Astrocyte (in vitro differentiated cells and primary cell): Measurements from ENCODE around the gene ERMP1. TPM values are rescaled to one million over a fixed set of nuclear protein-coding genes. Genes with fewer than 3 reads are reported as not detected.

Experiments
- DNase-seq: peaks from one replicate; pipeline ENCODE4 v3.0.0-alpha.2; 2010; ENCODE audit warnings: low read depth
- FAIRE-seq: peaks from 2 replicates; lab custom pipeline; 2011; peaks lifted over from hg19 to GRCh38; lab: Jason Lieb, UNC
- H2AFZ ChIP-seq: 2 replicates; pipeline ENCODE4 v1.6.0; 2012; ENCODE audit warnings: low read depth, low read length, inconsistent platforms
- H3K27ac ChIP-seq: 2 replicates; pipeline ENCODE4 v1.5.1; 2011; ENCODE audit warnings: low read depth, low read length, inconsistent platforms
- H3K27me3 ChIP-seq: 2 replicates; pipeline ENCODE4 v1.6.0; 2011; ENCODE audit warnings: low read length, inconsistent platforms; ENCODE audit not compliant: insufficient read depth
- H3K36me3 ChIP-seq: 2 replicates; pipeline ENCODE4 v1.5.1; 2011; ENCODE audit warnings: low read length, inconsistent platforms; ENCODE audit not compliant: insufficient read depth
- H3K4me1 ChIP-seq: 2 replicates; pipeline ENCODE4 v1.5.1; 2011; ENCODE audit warnings: low read length, inconsistent platforms; ENCODE audit not compliant: insufficient read depth
- H3K4me2 ChIP-seq: 2 replicates; pipeline ENCODE4 v1.6.0; 2012; ENCODE audit warnings: low read length, inconsistent platforms
- H3K4me3 ChIP-seq: 2 replicates; pipeline ENCODE4 v1.5.1; 2011; ENCODE audit warnings: low read depth, mild to moderate bottlenecking, low read length, inconsistent platforms; ENCODE audit not compliant: insufficient read depth
- H3K79me2 ChIP-seq: 2 replicates; pipeline ENCODE4 v1.6.0; 2012; ENCODE audit warnings: mild to moderate bottlenecking, low read length, inconsistent platforms; ENCODE audit not compliant: insufficient read depth
- H3K9ac ChIP-seq: 2 replicates; pipeline ENCODE4 v1.6.0; 2012; ENCODE audit warnings: mild to moderate bottlenecking, low read length, inconsistent platforms
- H3K9me3 ChIP-seq: 2 replicates; pipeline ENCODE4 v1.5.1; 2012; ENCODE audit warnings: low read depth, mild to moderate bottlenecking, low read length, inconsistent platforms; ENCODE audit not compliant: insufficient read depth
- H4K20me1 ChIP-seq: 2 replicates; pipeline ENCODE4 v1.6.0; 2012; ENCODE audit warnings: low read length, inconsistent platforms; ENCODE audit not compliant: insufficient read depth
- H3K27ac Mint-ChIP-seq: one replicate; pipeline ENCODE4 v1.8.0; 2021; ENCODE audit warnings: mild to moderate bottlenecking, mixed read lengths; ENCODE audit not compliant: unreplicated experiment
- H3K27me3 Mint-ChIP-seq: one replicate; pipeline ENCODE4 v1.8.0; 2021; ENCODE audit warnings: low read depth, mixed read lengths; ENCODE audit not compliant: unreplicated experiment
- H3K36me3 Mint-ChIP-seq: one replicate; pipeline ENCODE4 v1.8.0; 2021; ENCODE audit warnings: low read depth, mixed read lengths; ENCODE audit not compliant: unreplicated experiment
- H3K4me1 Mint-ChIP-seq: one replicate; pipeline ENCODE4 v1.8.0; 2021; ENCODE audit warnings: low read depth, mixed read lengths; ENCODE audit not compliant: unreplicated experiment
- H3K4me3 Mint-ChIP-seq: one replicate; pipeline ENCODE4 v1.8.0; 2021; ENCODE audit warnings: mild to moderate bottlenecking, moderate library complexity, mixed read lengths; ENCODE audit not compliant: unreplicated experiment
- H3K9me3 Mint-ChIP-seq: one replicate; pipeline ENCODE4 v1.8.0; 2021; ENCODE audit warnings: mild to moderate bottlenecking, mixed read lengths; ENCODE audit not compliant: unreplicated experiment
- EZH2 ChIP-seq: IDR thresholded peaks from 2 replicates; pipeline ENCODE4 v1.6.1; 2012; ENCODE audit warnings: mild to moderate bottlenecking, low read length, inconsistent platforms; ENCODE audit not compliant: insufficient read depth
- total RNA-seq: library from RNA; stranded (reverse); gene quantifications from 2 replicates; pipeline ENCODE4 v1.2.1, GENCODE V29; 2021
- TF ChIP-seq, protein P1 (sequence below): IDR thresholded peaks from 2 replicates; pipeline ENCODE4 v1.5.1; 2011; ENCODE audit warnings: low read depth, mild to moderate bottlenecking, inconsistent platforms, low read length, moderate library complexity; ENCODE audit not compliant: insufficient read depth

ERMP1 gene
- total RNA-seq, 1 donor from 2014 or later = 8.8 TPM

DNA sequence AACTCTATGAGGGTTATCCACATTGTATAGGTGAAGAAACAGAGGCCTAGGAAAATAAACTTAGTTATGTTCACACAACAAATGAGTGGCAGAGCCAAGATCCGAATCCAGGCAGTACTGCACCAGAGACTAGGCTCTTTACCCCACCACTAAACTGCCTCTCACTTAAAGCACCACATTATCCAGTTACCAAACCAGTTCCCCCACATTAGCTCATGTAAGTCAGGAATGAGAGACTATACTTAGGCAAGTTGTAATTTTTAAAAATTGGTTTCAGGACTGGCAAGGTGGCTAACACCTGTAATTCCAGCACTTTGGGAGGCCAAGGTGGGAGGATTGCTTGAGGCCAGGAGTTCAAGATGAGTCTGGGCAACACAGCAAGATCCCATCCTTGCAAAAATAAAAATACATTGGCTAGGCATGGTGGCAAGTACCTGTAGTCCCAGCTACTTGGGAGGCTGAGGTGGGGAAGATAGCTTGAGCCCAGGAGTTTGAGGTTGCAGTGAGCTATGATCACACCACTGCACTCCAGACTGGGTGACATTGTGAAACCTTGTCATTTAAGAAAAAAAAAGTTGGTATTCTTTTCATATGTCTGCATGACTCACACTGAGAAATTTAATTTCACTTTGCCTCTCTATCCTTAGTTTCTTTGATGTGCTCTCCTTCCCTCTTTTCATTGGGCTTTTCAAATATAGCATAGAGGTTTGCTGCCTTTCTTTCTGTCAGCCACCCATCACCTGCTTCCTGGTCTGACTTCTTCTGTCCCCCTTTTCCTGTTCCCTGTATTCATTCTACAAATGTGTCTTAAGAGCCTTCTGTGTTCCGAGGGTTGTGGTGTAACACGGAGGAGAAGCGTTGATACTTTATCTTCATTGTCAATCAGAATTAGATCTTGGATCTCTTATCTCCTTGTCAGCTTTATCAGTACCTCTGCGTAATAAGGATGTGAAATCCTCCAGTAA lies 64.7 kb downstream of the ERMP1 start:
- H3K4me2 ChIP-seq = no peak overlapping the region
- no peaks in the 10 kb centered on the region for H4K20me1 ChIP-seq
- Mint-ChIP-seq H3K9me3 (no peaks in the 10 kb centered on the region), H3K27me3 (no peaks in the 10 kb centered on the region), H3K27ac (no peak overlapping the region), H3K4me3 (no peak overlapping the region), H3K4me1 (peaks cover 1% of the 10 kb centered on the region), H3K36me3 (peaks cover 21% of the 10 kb centered on the region)
- no peaks in the 10 kb centered on the region for H3K79me2 ChIP-seq
- H3K9me3 ChIP-seq = no peaks in the 10 kb centered on the region
- H3K27me3 ChIP-seq = no peaks in the 10 kb centered on the region
- peaks cover 74% of the 10 kb centered on the region for H3K36me3 ChIP-seq
- no peak for TF ChIP-seq EZH2
- TF ChIP-seq, protein P1, sequence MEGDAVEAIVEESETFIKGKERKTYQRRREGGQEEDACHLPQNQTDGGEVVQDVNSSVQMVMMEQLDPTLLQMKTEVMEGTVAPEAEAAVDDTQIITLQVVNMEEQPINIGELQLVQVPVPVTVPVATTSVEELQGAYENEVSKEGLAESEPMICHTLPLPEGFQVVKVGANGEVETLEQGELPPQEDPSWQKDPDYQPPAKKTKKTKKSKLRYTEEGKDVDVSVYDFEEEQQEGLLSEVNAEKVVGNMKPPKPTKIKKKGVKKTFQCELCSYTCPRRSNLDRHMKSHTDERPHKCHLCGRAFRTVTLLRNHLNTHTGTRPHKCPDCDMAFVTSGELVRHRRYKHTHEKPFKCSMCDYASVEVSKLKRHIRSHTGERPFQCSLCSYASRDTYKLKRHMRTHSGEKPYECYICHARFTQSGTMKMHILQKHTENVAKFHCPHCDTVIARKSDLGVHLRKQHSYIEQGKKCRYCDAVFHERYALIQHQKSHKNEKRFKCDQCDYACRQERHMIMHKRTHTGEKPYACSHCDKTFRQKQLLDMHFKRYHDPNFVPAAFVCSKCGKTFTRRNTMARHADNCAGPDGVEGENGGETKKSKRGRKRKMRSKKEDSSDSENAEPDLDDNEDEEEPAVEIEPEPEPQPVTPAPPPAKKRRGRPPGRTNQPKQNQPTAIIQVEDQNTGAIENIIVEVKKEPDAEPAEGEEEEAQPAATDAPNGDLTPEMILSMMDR = no peak
- H3K4me1 ChIP-seq = no peaks in the 10 kb centered on the region
- FAIRE-seq (peak; percentile 20), DNase-seq (no peak)
- no peak overlapping the region for H2AFZ ChIP-seq
- no peak overlapping the region for H3K27ac ChIP-seq
- H3K4me3 ChIP-seq = no peak overlapping the region
- H3K9ac ChIP-seq = no peak overlapping the region

DNA sequence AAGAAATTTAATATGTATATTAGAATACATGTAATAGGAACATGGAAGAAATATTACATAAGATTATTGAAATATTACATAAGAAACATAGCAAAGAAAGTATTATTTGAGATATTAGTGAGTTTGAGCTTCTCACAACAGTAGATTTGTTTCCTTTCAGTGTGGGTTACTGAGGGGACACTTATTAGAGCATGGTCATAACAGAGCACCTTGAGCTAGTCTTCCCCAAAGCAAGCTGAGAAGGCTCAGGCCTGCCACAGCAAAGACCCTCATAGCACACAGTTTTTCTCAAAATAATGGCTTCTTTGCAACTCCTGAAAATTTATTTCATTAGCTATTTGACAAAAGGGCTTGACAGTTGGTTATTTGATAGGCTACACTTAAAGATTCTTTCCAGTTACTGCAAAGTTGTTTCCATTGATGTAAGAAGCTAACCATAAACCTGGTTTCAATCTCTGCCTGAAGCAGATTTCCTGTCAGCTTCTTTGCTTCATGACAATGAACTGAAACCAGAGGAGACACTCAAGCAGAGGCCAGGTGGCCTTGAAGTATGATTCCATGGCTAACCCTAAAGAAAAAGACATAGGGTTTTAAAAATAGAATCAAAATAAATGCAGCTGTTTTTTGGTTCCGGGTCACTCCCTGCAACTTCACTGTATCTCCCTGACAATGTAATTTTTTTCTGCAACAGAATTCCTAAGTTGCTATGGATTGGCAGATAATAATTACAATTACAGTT lies 68.6 kb downstream of the ERMP1 start:
- Histone ChIP-seq H4K20me1 (no peaks in the 10 kb centered on the region), H3K4me3 (no peak overlapping the region), H3K4me2 (no peak overlapping the region), H3K9me3 (no peaks in the 10 kb centered on the region), H2AFZ (no peak overlapping the region), H3K27me3 (no peaks in the 10 kb centered on the region), H3K79me2 (no peaks in the 10 kb centered on the region), H3K36me3 (peaks cover 55% of the 10 kb centered on the region), H3K4me1 (no peaks in the 10 kb centered on the region), H3K9ac (no peak overlapping the region), H3K27ac (no peak overlapping the region)
- no peak overlapping the region for H3K27ac Mint-ChIP-seq
- no peak for TF ChIP-seq EZH2
- TF ChIP-seq, protein P1 = no peak
- no peaks in the 10 kb centered on the region for H3K27me3 Mint-ChIP-seq
- H3K36me3 Mint-ChIP-seq = peaks cover 23% of the 10 kb centered on the region
- peaks cover 1% of the 10 kb centered on the region for H3K4me1 Mint-ChIP-seq
- FAIRE-seq (no peak), DNase-seq (no peak)
- no peaks in the 10 kb centered on the region for H3K9me3 Mint-ChIP-seq
- H3K4me3 Mint-ChIP-seq = no peak overlapping the region
